Measurements from ENCODE around the gene GPR137B. TPM values are rescaled to one million over a fixed set of nuclear protein-coding genes. Genes with fewer than 3 reads are reported as not detected.

Gene GPR137B
- total and polyA plus RNA-seq, 2 of the 13 experiments (the other 11 are each of a cell fraction or from before 2014, with no cell fraction given) = 0.31 to 0.41 TPM

DNA sequence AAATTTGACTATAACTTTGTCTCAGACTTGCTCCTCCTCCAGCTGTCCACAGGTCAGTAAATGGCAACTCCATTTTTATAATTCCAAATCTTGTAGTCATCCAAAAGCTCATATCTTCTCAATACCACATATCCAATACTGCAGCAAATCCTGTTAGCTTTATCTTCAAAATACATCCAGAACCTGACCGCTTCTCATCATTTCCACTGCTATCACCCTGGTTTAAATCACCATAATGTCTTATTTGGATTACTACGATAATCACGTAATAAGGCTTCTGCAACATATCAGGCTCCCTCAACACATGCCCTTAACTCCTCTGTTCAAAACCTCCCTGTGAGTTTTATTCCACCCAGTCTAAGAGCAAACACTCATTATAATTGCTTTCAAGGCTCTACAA lies 104.9 kb downstream of the GPR137B start (continued):
- TF ChIP-seq, protein P1, sequence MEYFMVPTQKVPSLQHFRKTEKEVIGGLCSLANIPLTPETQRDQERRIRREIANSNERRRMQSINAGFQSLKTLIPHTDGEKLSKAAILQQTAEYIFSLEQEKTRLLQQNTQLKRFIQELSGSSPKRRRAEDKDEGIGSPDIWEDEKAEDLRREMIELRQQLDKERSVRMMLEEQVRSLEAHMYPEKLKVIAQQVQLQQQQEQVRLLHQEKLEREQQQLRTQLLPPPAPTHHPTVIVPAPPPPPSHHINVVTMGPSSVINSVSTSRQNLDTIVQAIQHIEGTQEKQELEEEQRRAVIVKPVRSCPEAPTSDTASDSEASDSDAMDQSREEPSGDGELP (IDR thresholded peaks at IDR 0.05; ENCODE audit: borderline replicate concordance, low read depth) = no peak
- TF ChIP-seq FOXC1 (CRISPR knock-in tag; IDR thresholded peaks at IDR 0.05; ENCODE audit: borderline replicate concordance) (no peak), MTA1 (CRISPR knock-in tag; IDR thresholded peaks at IDR 0.05; ENCODE audit: borderline replicate concordance) (no peak)

DNA sequence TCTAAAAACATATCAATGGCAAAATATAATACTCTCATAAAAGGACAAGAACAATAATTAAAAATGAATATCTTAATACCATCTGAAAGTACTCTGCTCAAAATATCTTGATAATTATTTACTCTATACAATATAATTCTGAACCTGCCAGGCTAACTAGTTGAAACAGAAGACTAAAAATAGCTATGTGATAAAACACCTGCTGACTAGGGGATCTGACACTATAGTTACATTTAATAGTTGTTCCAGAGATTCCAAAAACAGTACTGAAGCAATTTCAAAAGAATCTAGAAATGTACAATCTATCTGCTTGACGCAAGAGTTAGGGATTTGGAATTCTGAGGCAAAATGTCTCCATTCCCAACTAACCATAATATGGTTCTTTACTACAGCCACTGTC lies 109.2 kb downstream of the GPR137B start:
- no TSS peak for BruUV-seq (replicated peaks)
- ChIA-PET CTCF (ENCODE audit: low intra/inter-chr PET ratio, low total read pairs) (no interaction called here), POLR2A (no interaction called here)
- H3K79me2 ChIP-seq (ENCODE audit: insufficient read depth, low read length) = no peaks in the 10 kb centered on the region
- no peaks in the 10 kb centered on the region for H3K4me1 ChIP-seq (ENCODE audit: insufficient read depth, low read length)
- no peak overlapping the region for H3K9ac ChIP-seq (ENCODE audit: insufficient read depth, low read depth, low read length)
- intact Hi-C loops (cut with micrococcal nuclease; ENCODE audit: unreplicated experiment) (no loop called here), in situ Hi-C loops (cut with HindIII; ENCODE audit: extremely low pct_ligation_motif_present, low pct_unique_long_range_greater_than_20kb) (no loop called here)
- DNase-seq (ENCODE audit: low spot score) (no peak), FAIRE-seq (no peak), ATAC-seq (no peak)
- no peak overlapping the region for H3K4me2 ChIP-seq (ENCODE audit: low read depth, low read length)
- TF ChIP-seq, protein P2, sequence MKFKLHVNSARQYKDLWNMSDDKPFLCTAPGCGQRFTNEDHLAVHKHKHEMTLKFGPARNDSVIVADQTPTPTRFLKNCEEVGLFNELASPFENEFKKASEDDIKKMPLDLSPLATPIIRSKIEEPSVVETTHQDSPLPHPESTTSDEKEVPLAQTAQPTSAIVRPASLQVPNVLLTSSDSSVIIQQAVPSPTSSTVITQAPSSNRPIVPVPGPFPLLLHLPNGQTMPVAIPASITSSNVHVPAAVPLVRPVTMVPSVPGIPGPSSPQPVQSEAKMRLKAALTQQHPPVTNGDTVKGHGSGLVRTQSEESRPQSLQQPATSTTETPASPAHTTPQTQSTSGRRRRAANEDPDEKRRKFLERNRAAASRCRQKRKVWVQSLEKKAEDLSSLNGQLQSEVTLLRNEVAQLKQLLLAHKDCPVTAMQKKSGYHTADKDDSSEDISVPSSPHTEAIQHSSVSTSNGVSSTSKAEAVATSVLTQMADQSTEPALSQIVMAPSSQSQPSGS (CRISPR knock-in tag; IDR thresholded peaks at IDR 0.05) = no peak
- TF ChIP-seq ZNF496 (CRISPR knock-in tag; IDR thresholded peaks at IDR 0.05; ENCODE audit: insufficient replicate concordance) (no peak), ZFP36 (IDR thresholded peaks at IDR 0.05; ENCODE audit: borderline replicate concordance, low read depth, low read length, partially characterized antibody) (no peak), ZSCAN29 (CRISPR knock-in tag; conservative IDR thresholded peaks at IDR 0.05) (no peak), SIX4 (CRISPR knock-in tag; IDR thresholded peaks at IDR 0.05) (no peak)
- TF ChIP-seq, protein P3, sequence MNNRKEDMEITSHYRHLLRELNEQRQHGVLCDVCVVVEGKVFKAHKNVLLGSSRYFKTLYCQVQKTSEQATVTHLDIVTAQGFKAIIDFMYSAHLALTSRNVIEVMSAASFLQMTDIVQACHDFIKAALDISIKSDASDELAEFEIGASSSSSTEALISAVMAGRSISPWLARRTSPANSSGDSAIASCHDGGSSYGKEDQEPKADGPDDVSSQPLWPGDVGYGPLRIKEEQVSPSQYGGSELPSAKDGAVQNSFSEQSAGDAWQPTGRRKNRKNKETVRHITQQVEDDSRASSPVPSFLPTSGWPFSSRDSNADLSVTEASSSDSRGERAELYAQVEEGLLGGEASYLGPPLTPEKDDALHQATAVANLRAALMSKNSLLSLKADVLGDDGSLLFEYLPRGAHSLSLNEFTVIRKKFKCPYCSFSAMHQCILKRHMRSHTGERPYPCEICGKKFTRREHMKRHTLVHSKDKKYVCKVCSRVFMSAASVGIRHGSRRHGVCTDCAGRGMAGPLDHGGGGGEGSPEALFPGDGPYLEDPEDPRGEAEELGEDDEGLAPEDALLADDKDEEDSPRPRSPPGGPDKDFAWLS (CRISPR knock-in tag; IDR thresholded peaks at IDR 0.05; ENCODE audit: borderline replicate concordance) = no peak
- H3K9me3 ChIP-seq (ENCODE audit: low read length) = no peaks in the 10 kb centered on the region
- no peaks in the 10 kb centered on the region for H3K27me3 ChIP-seq (ENCODE audit: control insufficient read depth in 1 of 2, insufficient read depth in 2 of 2, low read length in 2 of 2)
- no peak overlapping the region for H3K27ac ChIP-seq (ENCODE audit: extremely low read length, insufficient read depth, low read length)
- WGBS (ENCODE audit: low lambda C conversion rate) = 89% methylated on average over 1 of the region's 1 CpG
- H4K20me1 ChIP-seq (ENCODE audit: insufficient read depth, low read length) = no peaks in the 10 kb centered on the region
- H2AFZ ChIP-seq (ENCODE audit: low read length) = no peak overlapping the region
- H3K4me3 ChIP-seq (replicated peaks in 1 of 3; ENCODE audit: insufficient read depth in 1 of 3, low read depth in 2 of 3, low read length in 3 of 3) = no peak overlapping the region
- no peaks in the 10 kb centered on the region for H3K36me3 ChIP-seq (replicated peaks in 1 of 2; ENCODE audit: control insufficient read depth in 1 of 2, insufficient read depth in 2 of 2, low read length in 2 of 2)

Measured in HepG2 (cell line).